H1 (cell line): ENCODE results near the gene STEAP4. TPM values are rescaled to one million over a fixed set of nuclear protein-coding genes. Genes with fewer than 3 reads are reported as not detected.

Source experiments
- POU5F1 ChIP-seq: IDR thresholded peaks from 2 replicates; pipeline ENCODE4 v1.6.1; 2011; ENCODE audit warnings: low read depth, mild to moderate bottlenecking, low read length, moderate library complexity
- polyA plus RNA-seq, 7 experiments: library from polyadenylated mRNA; depleted of rRNA in 3 of 7; stranded (reverse) in 5 of 7; unstranded in 2 of 7; fragments of >200 nt in 5 of 7; fragments of 200-250 nt in 2 of 7; gene quantifications; 1 replicate in 5 of 7; 2 replicates in 1 of 7; 4 replicates in 1 of 7; pipeline versions ENCODE4 v1.2.1 to v1.2.3, GENCODE V29; 2011 to 2013; ENCODE audit warnings: missing spikeins in 2 of 7, mixed read lengths in 2 of 7
- total RNA-seq: library from RNA; stranded (reverse); fragmentation: NEBNext Ultra II Directional; extraction: Animal tissue kit (Norgen Biotek cat#: 25700); gene quantifications from 2 replicates; pipeline ENCODE4 v1.2.1, GENCODE V29; 2021

Gene STEAP4
- total and polyA plus RNA-seq, 2 of the 8 experiments (the other 6 are each of a cell fraction or from before 2014, with no cell fraction given): under 0.01 TPM; not detected in 1

GRCh38 chr7:88280801-88281200 is 25.9 kb downstream of the STEAP4 start (continued):
- TF ChIP-seq POU5F1: no peak
